Activated naive CD4-positive, alpha-beta T cell treated with Interleukin-2 at 50 U/mL for 16 hours (primary cell): ENCODE data around the gene SYNDIG1.
"Not testable (repeated sequence)": the region's sequence is repeated elsewhere in the genome, so short reads cannot be mapped to it uniquely, and the experiment has no call there.

Experiments used
- DNase-seq: peaks from one replicate; pipeline ENCODE4 v3.0.0-alpha.2; 2020

Gene SYNDIG1

DNA sequence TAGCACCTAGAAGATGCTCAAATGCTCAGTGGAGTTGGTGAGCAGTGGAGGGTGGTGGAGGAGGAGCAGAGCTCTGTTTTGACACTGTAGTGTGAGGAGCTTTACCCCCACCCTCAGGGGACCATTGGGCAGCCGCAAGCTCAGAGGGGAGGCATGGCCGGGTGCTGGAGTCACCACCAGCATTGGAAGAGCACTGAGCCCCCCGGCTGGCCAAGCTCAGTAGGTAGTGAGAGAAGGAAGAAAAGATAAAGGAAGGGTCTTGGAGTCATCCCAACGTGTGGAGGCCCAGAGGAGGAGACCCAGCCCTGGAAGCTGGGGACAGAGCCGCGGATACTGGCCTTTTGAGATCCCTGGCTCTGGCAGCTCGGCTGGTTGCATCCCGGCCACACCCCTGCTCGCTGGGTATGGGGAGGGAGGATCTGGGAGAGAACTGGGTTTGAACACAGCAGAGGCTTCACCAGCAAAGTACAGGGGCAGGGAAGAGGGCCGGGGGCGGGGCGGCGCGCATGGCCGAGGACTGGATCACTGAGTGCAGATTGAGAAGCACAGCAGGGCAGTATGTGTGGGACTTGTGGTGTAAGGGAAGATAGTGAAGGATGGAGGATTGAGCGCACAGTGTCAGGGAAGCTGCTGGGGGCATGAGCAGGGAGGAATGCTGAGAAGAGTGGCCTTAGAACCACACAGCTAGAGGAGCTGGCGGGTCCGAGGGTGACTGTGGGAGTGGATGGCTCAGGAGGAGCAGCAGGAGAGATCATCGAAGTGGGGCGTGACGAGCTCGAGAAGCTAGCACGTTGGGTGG is 24.4 kb downstream of the SYNDIG1 start:
- DNase-seq: no peak

DNA sequence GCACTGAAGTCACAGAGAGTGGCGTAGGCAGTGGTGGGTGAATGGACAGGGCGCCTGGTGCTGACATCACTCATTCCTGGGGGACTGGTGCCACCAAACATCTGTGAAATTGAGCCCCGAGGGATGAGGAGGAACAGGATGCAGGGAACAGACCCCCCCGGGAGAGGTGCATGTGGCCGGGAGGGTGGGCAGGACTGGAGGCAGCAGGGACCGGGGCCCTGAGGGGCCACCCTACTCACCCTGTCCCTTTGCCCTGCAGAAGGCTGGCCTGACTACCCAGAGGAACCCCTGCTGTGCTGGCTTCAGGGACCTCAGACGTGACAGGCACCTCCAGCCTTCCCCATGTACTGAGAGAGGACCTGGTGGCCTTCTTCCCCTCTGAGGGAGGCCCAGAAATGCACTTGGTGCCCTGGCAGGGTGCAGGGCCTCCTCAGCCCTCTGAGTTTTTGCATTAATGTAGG is 25.1 kb downstream of the SYNDIG1 start:
- no peak for DNase-seq

DNA sequence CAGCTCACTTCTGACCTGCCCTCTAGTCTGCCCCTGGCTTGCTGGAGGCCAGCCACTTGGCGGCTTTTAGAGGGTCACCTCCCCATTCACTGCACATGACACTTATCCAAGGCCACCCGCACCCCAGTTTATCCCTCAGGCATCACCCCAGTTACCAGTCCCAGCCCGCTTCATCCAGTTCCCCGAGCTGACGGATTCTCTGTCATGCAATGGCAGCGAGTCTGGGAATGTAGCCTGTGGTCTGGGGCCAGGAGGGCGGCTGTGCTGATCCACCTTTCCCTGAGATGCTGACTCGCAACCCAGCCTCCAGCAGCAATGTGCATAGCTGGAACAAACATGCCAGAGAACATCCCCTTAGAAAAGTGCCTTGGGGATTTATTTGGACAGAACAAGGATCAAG is 25.8 kb downstream of the SYNDIG1 start:
- DNase-seq: no peak

DNA sequence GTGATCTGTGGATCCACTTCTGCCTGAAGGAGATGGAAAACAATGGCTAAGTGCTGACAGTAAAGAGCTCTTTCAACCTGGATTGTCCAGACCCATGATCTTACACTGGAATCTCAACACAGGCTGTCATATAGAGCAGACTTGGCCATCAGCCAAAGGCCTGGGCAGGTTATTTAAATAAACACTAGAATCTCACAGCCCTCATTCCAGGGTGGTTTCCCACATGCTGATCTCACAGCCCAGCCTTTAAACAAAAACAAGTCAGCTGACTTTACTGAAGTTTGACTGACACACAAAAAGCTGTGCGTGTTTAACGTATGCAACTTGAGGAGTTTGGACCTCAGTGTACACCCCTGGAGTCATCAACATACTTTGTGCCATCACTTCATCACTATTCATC is 28.4 kb downstream of the SYNDIG1 start:
- no peak for DNase-seq

DNA sequence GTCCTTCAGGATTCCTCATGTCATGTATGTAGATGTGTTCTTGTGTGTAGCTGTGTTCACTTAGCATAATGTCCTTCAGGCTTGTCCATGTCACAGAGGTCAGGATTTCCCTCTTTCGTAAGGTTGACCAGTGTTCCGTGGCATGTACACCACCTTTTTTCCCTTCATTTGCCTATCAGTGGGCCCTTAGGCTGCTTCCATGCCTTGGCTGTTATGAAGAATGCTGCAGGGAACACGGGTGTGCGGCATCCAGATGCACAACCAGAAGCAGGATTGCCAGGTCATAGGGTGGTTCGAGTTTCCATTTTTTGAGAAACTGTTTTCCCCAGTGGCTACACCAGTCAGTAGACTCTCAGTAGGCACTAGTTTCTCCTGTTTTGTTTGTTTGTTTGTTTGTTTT is 29.2 kb downstream of the SYNDIG1 start:
- no peak for DNase-seq

DNA sequence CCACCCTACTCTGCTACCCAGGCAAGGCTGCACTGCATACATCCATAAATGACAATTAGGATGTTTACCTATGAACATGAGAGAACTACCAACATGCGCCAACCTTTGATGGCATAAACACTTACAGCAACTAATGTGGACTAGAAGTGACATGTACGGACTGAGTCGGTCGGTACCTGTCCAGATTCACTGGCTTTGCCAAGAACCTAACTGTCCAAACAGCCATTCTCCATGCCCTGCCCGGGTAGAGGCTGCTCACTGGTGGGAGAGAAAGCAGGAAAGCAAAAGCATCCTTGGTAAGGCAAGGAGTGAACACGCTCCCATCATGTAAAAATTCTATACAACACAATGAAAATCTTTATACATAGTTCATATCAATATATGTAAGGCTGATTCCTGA is 30.0 kb downstream of the SYNDIG1 start:
- DNase-seq: no peak

DNA sequence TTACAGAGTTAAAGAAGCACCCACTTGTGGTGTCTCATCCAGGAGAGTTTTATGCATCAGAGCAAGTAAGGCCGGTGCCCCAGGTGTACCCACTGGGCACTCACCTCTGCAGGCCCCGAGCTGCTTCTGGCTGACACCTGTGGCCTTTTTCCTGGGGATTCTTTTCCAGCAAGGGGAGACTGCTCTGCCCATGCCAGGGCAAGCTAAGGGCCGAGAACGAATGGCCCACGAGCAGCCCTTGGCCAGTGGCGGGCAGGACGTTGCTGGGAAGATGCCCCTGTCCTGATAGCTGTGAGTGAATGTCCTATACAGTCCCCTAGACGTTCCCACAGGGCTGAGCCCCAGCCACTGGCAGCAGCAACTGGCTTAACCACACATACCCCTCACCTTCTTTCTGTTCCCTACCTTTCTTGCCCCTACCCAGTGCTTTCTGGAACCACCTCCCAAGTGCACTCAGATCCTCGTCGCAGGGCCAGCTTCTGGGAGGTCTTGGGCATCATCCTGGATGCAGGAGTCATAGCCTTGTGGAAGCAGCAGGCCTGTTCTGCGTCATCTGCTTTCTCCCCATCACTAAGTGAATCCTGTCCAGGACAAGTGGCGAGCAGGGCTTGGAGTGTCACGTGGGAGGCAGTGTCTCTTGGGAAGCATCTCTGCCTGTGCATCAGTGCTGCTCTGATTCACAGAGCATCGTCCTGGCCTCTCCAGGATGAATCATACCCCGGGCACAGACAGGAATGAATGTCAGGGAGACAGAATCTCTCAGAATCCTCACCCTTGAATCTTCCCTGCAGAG is 32.5 kb downstream of the SYNDIG1 start:
- no peak for DNase-seq

DNA sequence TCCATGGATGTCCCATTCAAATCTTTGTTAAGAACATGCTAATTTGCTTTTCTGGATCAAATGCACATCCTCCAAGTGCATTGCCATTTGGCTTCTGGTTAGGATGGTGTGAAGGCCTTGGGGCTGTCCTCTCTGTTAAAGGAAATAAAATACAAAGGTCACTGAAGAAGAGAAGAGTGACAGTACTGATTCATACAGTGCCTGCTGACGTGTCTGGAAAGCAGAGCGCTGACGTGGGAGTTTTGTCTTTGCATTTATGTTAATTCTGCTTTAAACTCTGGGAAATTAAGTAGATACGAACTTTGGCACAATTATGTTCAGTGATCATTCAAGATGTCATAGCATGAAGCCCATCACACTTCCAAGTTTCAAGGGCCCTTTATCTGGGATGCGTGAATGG is 33.2 kb downstream of the SYNDIG1 start:
- no peak for DNase-seq

DNA sequence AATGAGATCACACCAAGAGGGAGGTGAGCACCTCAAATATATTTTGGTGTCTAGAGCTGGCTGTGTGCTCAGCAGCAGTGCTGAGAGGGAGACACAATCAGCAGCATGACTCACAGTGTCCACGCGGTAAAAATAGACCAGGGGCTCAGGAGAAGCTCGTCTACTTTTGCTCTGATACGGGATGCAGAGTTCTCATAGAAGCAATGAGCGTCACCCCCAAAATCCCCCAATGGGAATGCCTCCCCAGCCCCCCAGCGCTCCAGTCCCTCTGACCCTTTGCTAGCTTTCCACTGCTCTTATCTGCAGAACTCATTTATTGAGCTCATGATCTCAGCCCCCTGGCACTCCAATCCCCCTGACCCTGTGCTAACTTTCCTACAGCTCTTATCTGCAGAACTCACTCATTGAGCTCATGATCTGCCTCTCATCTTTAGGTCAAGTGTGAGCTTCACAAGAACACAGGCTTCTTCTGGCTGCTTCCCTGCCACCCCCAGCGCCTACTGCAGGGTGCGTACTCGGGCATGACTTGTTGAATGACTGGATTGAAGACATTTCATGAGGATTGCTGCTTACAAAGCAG is 34.0 kb downstream of the SYNDIG1 start:
- DNase-seq: no peak

DNA sequence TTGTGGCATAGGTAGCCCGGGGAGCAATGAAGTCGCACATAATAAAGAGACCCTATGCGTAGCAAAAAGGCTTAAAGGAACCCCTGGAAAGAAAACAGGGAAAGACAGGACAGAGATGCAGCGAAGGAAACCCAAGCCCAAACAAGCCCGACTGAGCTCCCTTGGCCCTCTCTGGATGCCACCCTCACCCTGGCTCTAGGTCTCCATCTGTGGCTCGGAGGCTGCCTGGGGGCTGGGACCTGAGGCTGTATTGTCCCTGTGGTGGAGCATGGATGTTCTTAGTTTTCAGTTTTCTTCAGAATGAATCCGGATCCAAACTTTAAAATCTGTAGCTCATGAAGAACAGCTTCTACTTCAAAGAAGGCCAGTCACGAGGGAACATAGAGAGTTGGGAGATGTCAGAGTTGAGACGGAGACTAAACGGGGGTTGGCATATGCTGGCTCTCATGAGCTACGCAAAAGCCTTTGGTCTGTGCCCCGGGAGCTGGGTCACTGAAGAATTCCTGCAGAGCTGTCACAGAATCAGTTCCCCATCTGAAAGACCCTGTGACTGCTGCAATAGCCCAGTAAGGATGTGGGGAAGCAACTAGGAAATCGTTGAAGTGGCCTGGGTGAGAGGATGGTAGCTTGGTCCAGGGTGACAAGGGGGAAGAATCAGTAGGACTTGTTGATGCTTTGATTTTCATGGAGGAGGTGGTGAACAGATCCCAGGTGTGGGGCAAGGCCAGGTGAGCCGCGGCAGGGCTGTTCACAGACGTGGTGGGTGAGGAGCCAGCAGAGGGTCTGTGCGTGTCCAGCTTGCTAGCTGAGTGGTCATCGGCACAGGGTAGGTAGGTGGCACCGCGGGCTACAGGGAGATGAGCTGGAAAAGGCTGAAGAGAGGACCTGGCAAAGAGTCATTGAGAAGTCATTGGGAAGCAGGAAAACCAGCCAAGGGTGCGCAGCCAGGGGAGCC is 35.2 kb downstream of the SYNDIG1 start:
- no peak for DNase-seq

DNA sequence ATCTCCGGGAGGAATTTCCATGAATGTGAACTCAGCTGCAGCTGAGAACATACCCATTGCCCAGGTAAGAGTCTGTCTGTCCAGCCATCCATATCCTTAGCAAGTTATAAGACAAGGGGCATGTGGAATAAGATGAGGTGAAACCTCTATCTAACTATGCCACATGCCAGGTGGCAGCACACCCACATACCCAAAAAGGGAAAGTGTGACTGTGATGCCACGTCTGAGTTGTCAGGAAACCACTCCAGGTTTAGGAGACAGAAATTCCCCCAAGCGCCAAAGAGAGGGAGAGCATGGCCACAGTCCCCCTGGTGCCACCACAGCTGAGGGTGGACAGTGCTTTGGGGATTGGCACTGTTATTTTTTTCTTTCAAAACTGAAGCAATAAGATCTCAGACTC is 36.7 kb downstream of the SYNDIG1 start:
- no peak for DNase-seq

DNA sequence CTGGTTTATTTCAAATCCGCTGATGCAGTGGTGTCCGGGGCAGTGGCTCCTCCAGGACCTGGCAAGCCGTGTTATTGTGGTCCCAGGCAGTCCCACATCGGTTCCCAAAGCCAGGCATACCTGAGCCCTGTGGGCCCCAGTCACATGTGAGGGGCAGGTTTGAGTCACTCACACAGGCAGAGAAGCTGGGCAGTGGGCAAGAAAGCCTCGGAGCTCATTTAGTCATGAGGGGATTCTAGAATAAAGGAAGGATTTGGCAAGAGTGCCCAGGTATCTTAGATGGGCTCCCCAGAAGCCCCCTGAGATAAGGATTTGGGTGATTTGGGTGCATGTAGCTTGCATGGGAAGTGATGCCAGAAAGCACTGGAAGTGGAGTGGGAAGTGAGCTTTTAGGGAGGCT is 37.3 kb downstream of the SYNDIG1 start:
- DNase-seq: no peak

DNA sequence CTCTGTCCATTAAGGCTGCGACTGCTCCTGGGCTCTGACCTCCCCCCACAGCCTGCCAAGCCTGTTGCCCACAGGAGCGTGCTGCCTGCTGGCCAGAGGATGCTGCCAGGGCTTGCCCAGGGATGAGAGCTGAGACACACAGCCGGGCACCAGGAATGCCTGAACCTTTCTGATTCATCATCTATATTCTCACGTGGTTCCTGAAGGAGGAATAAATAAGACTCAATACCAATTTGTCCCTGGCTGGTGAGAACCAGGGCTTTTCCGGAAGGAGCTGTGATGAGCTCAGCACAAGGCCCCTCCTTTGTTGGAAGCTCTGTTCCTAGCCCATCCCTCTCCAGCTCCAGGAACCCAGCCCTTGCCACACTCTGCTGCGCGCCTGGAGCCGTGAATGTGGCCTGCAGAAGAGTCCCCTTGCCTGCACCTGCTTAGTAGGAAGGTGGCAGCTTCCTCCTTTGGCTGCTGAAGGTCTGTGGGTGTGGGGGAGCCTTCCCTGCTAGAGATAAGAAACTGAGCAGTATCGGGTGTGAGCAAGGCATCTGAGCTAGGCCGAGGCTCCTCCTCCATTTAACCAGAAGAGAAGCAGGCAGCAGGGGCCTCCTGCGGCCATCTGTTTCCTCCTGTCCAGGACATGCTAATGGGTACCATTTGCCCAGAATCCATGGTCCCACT is 37.9 kb downstream of the SYNDIG1 start:
- no peak for DNase-seq

DNA sequence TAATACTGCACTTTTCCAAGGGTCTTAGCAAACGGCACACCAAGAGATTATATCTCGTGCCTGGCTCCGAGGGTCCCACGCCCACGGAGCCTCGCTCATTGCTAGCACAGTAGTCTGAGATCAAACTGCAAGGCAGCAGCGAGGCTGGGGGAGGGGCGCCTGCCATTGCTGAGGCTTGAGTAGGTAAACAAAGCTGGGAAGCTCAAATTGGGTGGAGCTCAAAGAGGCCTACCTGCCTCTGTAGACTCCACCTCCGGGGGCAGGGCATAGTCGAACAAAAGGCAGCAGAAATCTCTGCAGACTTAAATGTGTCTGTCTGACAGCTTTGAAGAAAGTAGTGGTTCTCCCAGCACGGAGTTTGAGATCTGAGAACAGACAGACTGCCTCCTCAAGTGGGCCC is 43.0 kb downstream of the SYNDIG1 start:
- not testable (repeated sequence) for DNase-seq

DNA sequence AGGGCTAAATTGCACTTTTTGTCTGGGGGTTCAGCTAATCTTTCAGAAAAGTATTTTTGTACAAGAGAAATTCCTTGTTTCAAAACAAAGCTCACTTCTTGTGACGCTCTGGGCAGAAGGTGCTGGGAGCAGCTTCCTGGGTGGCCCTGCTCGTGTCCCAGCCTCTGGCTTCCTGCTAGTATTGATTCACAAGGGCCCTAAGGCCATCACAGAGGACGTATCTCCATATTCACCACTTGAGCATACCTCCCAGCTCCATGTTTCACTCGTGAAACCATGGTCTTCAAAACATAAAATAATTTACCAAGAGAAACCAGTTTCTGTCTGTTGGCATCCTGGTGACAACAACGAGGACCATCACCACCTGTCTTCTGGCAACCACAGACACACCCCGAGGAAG is 49.1 kb downstream of the SYNDIG1 start:
- no peak for DNase-seq

DNA sequence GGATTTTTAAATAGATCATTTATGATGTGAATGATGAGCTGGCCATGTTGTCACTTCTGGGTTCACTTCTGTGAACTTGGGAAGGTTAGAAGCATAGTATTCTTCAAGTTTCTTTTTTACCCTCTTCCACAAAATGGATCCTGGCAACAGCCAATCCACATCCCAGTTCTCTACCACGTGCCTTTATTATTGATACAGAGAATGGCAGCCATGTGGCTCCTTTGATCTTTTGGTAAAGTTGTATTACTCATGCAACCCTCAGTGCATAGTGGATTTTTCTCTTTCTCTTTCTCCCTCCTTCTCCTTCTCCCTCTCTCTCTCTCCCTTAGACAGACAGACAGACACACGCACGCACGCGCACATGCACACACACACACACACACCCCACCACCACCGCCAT is 50.0 kb downstream of the SYNDIG1 start:
- DNase-seq: no peak

DNA sequence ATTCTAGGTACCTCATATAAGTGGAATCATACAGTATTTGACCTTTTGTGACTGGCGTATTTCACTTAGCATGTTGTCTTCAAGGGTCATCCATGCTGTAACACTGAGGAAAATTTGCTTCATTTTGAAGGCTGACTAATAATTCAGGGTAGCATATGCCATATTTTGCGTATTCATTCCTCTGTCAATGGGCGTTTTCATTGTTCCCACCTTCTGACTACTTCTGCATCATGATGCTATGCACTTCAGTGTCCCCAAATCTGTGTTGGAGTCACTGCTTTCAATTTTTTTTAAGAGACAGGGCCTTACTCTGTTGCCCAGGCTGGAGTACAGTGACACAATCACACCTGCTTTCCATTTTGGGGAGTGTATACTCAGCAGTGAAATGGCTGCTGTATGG is 51.6 kb downstream of the SYNDIG1 start:
- DNase-seq: no peak

DNA sequence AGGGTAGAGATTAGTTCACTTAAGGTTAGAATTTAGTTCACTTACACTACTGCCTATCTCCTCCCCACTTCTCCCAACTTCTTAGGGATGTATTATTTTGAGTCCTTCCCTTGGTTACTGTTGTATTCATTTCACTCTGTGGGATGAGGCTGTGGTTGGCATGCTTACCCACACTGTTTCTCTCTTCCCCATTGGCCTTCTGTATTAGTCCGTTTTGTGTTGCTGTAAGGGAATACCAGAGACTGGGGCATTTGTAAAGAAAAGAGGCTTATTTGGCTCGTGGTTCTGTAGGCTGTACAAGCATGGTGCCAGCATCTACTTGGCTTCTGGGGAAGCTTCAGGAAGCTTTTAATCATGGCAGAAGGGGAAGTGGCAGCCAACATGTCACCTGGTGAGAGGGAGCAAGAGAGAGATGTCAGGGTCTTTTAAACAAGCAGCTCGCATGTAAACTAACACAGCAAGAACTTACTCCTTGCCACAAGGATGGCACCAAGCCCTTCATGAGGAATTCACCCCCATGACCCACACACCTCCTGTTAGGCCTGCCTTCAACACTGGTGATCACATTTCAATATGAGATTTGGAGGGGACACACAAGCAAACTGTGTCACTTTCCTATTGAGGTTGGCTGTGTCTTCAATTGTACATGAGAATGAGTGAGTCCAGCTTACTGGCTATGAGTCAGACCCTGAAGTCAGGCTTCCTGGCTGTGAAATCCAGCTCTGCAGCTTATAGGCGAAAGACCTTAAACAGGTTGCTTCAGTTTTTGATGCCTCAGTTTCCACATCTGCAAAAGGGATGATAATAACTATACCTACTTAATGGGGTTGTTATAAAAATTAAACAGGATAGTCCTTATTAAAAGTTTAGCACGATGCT is 53.3 kb downstream of the SYNDIG1 start:
- DNase-seq: no peak

DNA sequence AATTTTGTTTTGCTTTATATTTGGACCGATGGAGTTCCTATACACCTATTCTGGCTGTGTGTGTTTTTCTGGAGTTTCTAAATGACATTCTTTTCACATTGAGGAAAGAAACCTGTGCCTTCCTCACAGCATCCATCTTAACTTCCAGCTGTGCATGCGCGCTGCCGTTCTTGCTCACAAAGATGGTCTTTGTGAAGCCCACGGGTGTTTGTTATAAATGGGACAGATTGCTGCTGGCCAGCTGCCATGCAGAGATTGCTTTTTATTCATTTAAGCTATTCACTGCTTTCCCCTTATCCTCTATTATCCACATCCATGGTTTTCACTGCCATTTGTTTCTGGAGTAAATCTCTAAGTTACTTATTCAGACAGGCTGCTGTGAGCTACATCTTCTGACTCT is 54.2 kb downstream of the SYNDIG1 start:
- no peak for DNase-seq

DNA sequence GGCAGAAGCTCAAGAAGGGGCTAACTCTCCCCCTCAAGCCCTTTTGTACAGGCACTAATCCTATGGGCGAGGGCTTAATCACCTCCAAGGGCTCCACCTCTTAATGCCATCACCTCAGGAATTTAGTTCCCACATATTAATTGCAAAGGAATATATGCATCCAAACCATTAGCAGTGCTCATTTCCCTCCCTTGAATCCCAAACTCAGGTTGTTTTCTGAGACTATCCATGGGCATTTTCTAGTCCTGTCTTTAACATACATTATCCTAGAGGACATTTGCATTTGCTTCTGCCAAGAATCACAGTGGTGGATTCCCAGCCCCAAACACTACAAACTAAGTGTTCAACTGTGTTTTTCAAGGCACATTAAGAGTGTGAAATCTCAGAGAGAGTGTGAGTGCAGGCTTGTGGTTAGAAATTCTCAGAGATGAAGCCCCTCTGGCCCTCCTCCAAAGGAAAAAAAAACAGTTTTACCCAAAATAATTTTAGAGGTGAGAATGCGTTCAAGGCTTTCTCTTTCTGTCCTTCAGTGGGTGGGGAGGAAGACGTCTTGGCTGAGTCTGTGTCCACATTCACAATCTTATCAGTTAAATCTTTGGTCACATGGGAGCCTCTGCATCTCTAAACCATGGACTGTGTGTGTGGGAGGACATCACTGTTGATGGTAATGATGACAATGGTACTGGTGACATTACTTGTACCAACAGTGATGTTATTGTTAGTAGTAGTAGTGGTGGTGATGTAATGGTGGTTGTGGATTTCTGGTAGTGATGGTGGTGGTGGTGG is 59.3 kb downstream of the SYNDIG1 start:
- no peak for DNase-seq
